RCC 7860 (cell line): ENCODE measurements around the gene TBCA.

Source experiments
- DNase-seq: peaks from one replicate; pipeline ENCODE4 v3.0.0-alpha.2; 2015; ENCODE audit warnings: low spot score
- FAIRE-seq: peaks from 2 replicates; lab custom pipeline; 2012; peaks lifted over from hg19 to GRCh38; lab: Jason Lieb, UNC

TBCA gene, protein sequence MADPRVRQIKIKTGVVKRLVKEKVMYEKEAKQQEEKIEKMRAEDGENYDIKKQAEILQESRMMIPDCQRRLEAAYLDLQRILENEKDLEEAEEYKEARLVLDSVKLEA

DNA sequence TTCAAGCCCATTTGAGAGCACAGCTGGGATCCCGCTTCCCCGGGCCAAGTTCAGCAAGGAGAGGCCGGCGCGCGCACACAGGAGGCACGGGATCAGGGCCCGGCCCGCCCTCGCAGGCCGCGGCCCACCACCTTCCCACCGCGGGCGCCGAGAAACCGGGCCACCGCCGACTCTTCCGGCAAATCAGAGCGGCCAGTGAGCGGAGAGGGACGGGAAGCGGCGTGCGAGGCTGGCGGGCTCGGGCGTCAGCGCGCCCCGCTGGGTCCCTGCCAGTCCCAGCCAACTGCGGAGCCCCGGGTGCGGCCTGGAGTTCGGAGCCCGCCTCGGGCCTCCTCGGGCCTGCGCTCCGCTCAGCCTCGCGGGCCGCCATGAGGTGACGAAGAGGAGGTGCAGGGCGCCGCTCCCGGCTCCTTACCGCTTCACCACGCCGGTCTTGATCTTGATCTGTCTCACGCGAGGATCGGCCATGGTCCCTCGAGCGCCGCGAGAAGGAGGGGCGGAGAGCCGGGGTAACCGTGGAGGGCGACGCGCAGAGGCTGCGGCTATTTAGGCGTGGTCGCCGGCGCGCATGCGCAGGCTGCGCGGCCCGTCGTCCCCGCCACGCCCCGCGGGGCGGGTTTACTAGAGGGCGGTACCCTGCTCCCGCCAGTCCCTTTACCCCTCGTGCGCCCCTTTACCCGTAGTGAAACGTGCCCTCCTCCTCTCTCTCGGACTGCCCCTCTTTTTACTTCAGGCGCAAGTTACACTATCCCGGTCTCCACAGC, at the start of gene TBCA:
Gene TBCA (minus strand): TSS at position 550 of the 764 bp plus-strand sequence. CDS start 82 bp downstream, at position 468.
- FAIRE-seq: no peak
- peak; percentile 64 for DNase-seq

DNA sequence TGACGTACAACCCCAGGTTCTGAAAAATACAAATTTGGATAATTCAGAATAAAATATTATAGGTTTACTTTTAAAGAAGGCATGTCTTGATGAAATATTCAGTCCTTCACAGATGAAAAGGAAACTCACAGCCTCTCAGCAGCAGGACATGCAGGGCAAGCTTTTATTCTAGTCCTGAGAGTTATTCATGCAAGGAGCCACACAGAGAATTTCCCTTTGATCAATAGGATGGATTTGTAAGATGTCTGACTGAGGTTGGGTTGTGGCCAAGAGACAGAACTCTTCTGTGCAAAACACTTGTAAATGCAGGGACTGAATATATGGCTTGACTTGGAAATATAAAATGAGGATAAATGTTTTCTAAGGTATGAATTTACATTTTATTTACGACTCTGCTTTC, 48.8 kb upstream of the TBCA start:
- DNase-seq (no peak), FAIRE-seq (no peak)

DNA sequence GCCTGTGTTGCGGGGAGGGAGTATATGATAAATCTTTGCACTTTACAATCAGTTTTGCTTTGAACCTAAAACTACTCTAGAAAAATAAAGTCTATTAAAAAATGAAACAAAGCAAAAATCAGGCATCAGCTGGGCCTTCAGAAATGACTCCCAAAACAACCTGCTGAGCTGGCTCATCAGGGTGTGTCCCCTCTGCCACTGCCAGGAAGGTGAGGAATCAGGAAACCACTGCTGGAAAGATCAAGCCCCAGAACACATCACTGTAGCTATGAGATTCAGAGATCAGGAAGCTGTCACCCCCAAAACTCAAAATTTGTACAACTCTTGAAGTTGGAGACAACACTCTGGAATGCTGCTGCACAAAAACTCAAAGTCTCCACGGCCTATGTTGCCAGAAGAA, 40.5 kb upstream of the TBCA start:
- DNase-seq: no peak
- no peak for FAIRE-seq

DNA sequence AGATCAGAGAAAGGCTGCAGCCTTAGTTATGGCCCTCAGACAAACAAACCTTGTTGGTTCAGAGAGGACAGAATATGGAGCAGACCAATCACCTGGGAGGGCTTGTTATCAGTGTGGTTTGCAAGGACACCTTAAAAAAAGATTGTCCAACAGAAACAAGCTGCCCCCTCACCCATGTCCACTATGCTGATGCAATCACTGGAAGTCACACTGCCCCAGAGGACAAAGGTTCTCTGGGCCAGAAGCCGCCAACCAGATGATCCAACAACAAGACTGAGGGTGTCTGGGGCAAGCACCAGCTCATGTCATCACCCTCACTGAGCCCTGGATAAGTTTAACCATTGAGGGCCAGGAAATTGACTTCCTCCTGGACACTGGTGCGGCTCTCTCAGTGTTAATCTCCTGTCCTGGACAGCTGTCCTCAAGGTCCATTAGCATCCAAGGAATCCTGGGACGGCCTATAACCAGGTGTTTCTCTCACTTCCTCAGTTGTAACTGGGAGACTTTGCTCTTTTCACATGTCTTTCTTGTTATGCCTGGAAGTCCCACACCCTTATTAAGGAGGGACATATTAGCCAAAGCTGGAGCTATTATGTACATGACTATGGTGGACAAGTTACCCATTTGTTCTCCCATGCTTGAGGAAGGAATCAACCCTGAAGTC, 36.9 kb upstream of the TBCA start:
- FAIRE-seq: no peak

DNA sequence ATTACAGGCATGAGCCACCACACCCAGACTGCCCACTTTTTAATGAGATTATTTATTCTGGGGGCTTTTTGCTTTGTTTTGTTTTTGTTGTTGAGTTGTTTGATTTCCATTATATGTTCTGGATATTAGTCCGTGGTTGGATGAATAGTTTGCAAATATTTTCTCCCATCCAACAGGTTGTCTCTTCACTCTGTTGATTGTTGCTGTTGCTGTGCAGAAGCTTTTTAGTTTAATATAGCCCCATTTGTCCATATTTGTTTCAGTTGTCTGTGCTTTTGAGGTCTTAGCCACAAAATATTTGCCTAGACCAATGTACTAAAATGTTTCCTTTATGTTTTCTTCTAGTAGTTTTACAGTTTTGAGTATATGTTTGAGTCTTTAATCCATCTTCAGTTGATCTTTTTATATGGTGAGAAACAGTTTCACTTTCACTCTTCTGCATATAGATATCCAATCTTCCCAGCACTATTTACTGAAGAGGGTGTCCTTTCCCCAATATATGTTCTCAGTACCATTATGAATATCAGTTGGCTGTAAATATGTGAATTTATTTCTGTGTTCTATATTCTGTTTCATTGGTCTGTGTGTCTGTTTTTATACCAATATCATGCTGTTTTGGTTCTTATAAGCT, 30.2 kb upstream of the TBCA start:
- DNase-seq: no peak
- FAIRE-seq: no peak

More for the DNA sequence above, 36.9 kb upstream of the TBCA start:
- no peak for DNase-seq

DNA sequence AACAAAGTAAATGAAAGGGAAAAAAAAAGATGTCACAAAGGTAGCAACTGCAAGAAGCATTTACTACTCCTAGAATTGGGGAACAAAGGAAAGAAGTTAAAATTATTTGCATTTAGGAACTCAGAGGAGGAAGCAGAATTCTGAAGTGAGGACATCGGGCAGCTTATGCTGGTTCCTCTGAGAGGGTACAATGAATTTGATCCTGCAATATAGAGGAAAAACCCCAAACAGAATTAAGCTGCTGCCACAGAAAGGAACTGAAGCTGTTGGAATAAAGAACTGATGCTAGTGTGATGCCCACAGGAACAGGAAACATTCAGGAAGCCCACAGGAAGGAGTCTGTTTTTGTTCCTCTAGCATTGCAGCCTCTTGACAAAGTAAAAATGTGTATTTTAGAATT, 22.3 kb upstream of the TBCA start:
- DNase-seq (no peak), FAIRE-seq (no peak)

DNA sequence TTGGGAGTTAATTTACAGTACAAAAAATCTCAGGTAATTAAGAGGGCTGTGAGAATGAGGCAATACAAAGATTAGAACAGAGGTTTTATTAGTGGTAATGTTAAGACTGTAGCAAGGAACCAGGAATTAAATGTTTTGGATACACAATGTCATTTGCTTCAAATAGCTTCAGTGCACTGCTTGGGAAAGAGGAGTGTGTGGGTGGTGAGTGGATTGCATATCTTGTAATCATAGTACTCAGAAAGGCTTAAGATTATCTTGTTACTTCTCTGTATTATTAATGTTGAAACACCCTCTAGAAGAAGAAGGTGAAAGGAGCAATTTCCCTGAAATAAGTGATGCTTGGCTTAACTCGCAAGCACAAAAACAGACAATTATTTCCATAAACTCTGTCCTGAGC, 21.0 kb upstream of the TBCA start:
- DNase-seq (no peak), FAIRE-seq (no peak)

DNA sequence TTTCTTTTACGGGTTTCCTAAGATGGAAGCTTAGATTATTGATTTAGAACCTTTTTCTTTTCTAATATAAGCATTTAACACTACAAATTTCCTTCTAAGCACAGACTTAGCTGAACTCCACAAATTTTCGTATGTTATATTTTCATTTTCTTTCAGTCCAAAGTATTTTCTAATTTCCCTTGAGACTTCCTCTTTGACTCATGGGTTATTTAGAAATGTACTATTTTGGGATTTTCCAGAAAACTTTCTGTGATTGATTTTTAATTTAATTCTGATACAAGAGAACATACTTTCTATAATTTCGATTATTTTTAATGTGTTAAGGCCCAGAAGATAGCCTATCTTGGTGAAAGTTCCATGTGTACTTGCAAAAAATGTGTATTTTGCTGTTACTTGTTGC, 19.7 kb upstream of the TBCA start:
- FAIRE-seq (no peak), DNase-seq (no peak)

DNA sequence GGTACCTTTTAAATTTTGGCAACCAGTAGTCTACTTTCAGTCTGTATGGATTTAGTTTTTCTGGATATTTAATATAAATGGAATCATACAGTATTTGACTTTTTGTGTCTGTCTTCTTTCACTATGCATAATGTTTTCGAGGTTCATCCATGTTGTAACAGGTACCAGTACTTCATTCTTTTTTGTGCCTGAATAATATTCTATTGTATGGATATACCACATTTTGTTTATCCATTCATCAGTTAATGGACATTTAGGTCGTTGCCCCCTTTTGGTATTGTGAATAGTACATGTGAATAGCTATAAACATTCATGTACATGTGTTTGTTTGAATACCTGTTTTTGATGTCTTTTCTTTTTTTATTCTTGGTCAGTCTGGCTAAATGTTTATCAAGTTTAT, 19.1 kb upstream of the TBCA start:
- DNase-seq (no peak), FAIRE-seq (no peak)

DNA sequence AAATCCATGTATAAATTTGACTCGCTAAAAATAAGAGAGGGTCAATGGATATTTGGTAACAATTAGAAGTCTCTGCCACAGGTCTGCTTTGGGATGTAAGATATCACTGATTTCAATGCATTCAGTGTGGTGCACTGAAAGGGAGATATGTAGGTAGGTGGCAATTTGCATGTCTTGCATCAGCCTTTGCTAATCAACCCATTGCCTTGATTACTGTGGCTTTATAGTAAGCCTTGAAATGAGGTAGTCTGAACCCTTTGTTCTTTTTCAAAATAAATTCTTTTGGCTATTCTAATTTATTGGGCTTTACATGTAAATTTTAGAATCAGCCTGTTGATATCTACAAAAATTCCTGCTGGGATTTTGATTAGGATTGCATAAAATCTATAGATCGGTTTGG, 15.8 kb upstream of the TBCA start:
- FAIRE-seq (no peak), DNase-seq (no peak)

DNA sequence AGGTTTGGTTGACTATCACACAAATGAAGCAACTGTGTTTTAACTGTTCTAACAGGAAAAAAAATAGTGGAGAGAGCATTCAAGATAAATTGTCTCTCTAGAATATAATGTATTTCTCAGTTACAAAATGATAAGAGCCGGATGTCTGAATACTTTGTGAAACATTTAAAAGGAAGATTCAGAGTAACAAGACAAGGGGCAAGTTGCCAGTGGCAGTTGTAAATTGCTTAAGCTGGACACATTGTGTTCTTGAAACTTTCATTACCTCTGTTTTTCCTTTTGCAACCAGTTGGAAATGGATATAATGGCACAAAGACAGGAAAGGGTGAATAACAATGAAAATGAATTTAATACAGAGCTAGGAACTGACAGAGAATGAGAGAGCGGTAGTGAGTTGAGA, 15.2 kb upstream of the TBCA start:
- FAIRE-seq: no peak
- DNase-seq: no peak

DNA sequence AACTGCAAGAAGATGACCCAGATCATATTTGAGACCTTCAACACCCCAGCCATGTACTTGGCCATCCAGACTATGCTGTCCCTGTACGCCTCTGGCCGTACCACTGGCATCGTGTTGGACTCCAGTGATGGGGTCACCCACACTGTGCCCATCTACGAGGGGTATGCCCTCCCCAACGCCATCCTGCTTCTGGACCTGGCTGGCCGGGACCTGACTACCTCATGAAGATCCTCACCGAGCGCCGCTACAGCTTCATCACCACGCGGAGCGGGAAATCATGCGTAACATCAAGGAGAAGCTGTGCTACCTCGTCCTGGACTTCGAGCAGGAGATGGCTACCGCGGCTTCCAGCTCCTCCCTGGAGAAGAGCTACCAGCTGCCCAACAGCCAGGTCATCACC, 9.1 kb upstream of the TBCA start:
- FAIRE-seq (no peak), DNase-seq (no peak)

DNA sequence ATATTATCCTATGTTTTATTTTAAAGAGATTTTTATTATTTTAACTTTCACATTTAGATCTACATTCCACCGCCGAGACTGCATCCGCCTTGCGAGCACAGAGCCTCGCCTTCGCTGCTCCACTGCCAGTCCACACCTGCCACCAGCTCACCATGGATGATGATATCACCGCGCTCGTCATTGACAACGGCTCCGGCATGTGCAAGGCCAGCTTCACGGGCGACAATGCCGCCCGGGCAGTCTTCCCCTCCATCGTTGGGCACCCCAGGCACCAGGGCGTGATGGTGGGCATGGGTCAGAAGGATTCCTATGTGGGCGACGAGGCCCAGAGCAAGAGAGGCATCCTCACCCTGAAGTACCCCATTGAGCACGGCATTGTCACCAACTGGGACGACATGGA, 8.6 kb upstream of the TBCA start:
- DNase-seq (no peak), FAIRE-seq (no peak)

DNA sequence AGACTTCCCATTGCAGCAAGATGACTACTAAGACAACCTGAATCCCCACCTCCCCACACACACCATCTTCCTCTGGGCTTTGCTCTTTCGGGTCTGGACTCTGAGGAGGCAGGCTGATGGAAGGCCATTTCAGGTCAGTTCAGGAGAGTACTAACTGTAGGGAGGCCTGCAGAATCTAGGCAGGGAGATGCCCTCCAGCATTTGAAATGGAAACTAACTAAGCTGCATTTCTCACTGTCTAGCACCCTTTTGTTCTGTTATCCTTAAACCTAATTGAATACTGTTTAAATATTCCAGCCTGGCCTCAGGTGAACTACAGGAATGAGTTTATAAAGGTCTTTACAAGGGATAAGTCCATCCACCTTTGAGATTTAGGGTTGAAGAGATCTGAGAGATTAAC, 4.9 kb upstream of the TBCA start:
- no peak for DNase-seq
- FAIRE-seq: no peak

DNA sequence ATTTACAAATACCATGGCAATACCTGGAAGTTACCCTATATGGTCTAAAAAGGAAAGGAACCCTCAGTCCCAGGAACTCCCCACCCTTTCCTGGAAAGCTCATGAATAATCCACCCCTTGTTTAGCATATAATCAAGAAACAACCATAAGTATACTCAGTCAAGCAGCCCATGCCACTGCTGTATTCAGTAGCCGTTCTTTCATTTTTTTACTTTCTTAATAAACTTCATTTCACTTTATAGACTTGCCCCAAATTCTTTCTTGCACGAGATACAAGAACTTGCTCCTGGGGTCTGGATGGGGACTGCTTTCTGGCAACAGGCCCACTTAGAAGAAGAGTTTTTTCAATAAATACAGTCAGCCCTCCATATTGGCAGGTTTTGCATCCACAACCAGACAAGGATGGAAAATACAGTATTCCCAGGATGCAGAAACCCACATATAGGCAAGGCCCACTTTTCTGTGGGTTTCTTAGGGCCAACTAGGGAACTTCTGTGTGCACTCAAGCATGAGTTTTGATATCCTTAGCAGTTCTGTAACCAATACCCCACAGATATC, 2.8 kb upstream of the TBCA start:
- FAIRE-seq: no peak
- no peak for DNase-seq

DNA sequence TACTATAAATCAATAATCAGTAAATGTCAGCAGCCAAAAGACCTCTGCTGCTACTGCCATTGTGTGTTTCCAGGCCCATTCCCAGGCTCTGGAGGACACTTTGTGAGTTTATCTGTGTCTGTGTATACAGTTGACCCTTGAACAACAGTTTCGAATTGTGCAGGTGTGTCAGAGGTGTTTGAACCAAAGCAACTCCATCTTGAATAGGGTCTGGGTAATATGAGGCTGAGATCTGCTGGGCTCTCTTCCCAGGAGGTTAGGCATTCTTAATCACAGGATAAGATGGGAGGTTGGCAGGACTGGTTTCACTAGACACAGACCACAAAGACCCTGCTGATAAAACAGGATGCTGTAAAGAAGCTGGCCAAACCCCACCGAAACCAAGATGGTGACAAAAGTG, 2.3 kb upstream of the TBCA start:
- FAIRE-seq (no peak), DNase-seq (no peak)

DNA sequence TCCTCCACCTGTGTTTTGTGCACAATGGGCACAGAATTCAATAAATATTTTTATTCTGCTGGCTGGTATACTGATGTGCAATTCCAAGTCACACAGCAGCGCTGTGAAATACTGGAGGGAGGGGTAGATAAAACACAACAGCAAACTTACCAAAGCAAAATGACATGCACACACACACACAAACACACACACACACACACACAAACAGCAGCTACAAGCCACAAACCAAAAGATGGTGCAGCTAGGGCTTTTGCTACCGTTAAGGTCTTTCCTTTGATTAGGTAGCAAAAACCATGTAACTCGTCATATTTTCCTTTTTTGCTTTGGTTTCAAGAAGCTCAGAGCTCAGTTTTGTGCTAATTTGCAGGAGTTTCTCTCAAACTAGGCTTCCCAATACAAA, 1.8 kb upstream of the TBCA start:
- DNase-seq (no peak), FAIRE-seq (no peak)

DNA sequence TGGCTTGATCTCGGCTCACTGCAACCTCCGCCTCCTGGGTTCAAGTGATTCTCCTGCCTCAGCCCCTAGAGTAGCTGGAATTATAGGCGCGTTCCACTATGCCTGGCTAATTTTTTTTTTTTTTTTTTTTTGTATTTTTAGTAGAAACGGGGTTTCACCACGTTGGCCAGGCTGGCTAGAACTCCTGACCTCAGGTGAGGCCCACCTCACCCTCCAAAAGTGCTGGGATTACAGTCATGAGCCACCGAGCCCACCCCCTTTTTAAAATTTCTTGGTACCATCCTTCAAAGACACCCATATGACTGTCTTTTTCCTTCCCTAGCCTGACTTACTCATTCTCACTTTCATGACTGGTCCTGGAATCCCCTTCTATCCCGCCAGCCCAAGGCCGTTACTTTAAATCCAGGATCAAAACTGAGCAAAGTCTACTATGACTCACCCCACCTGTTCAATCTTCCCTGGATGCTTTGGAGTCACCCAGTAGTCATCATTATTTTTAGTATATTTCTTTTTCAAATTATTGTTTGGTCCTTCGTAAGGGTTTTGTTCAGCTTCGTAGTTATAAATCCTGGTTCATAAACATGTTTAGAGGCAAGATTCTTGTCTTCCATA, 1.2 kb upstream of the TBCA start:
- DNase-seq (no peak), FAIRE-seq (no peak)

DNA sequence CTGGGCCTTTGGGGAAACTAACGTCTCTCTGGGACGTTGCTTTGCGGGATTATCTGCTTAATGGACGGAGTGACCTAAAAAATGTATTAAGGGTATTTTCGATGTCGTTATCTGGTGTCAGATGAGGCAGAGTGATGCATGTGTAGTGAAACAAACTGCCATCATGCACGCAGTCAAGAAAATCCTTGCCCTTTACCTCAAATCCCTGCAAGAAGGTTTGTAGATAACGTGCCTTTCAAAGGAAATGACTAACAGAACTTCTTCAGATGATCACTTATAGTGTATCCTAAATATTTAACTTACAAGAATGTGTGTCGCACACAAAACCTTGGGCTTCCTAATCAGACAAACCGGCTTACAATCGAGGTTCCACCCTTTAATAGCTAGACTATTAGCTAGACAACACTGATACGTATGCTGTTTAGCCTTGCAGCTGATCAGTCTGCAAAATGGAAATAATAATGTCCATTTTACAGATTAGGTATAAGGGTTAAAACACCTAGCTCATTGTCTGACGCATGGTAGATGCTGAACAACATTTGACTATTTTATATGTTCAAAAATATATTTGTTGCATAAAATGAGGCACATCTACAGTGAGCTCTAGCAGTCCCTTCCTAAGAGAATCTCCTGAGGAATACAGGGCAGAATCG, 541 bp upstream of the TBCA start:
- FAIRE-seq (no peak), DNase-seq (no peak)

DNA sequence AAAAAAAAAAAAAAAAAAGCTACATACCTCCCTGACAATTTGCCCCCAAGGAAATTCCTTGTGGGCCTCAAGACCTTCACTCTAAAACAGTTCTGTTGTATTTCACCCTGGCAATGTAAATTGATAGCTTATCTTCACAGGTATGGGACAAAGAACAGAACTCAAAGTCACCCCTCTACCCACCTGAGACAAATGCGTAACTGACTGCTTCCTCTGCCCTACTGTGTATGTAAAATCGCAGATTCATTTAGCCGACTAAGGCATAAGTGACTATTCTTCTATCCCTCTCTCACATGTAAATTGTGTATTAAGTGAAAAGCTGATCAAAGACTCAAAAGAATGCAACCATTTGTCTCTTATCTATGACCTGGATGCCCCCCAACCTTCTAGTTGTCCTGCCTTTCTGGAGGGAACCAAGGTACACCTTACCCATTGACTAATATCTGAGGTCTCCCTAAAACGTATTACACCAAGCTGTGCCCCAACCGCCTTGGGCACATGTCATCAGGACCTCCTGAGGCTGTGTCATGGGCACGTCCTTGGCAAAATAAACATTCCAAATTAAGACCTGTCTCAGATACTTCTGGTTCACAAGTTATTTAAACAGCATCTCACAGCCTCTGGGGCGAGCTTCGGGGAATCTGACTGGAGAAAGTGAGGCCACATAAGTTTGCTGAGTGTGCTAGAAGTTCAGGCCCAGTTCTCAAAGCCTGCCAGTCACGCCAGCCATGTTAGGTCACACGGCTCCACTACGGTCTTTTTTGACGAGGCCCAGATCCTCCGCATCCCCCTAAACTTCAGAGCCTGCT, 954 bp downstream of the TBCA start:
- DNase-seq (no peak), FAIRE-seq (no peak)
